T47D (cell line): ENCODE data around the gene COL4A2.
A peak's percentile ranks its signal among the peaks of the same experiment; 100 is the strongest.
"Not testable (repeated sequence)": the region's sequence is repeated elsewhere in the genome, so short reads cannot be mapped to it uniquely, and the experiment has no call there.

Experiments
- DNase-seq, 2 experiments: peaks; one replicate each; pipeline versions ENCODE4 v3.0.0 to v3.0.0-alpha.2; 2011 to 2012; ENCODE audit warnings: low read depth in 1 of 2, low spot score in 1 of 2
- JUND ChIP-seq: IDR thresholded peaks from 2 replicates; pipeline ENCODE4 v1.6.1; 2012; ENCODE audit warnings: low read depth
- in situ Hi-C: cut with HindIII; loops from 2 replicates; pipeline ENCODE4 v1.10.0; 2016; ENCODE audit warnings: low sequenced_read_pairs, low pct_unique_long_range_greater_than_20kb

COL4A2 gene

GRCh38 chr13:110446575-110446890 is 139.4 kb downstream of the COL4A2 start:
- peak in 1 of 2 experiments; percentile 73 for DNase-seq
- in situ Hi-C loops: no loop called here
- TF ChIP-seq JUND: no peak

GRCh38 chr13:110447058-110447511 is 140.0 kb downstream of the COL4A2 start:
- in situ Hi-C loops: no loop called here
- no peak for TF ChIP-seq JUND
- DNase-seq: peak in 1 of 2 experiments; percentile 44

DNA sequence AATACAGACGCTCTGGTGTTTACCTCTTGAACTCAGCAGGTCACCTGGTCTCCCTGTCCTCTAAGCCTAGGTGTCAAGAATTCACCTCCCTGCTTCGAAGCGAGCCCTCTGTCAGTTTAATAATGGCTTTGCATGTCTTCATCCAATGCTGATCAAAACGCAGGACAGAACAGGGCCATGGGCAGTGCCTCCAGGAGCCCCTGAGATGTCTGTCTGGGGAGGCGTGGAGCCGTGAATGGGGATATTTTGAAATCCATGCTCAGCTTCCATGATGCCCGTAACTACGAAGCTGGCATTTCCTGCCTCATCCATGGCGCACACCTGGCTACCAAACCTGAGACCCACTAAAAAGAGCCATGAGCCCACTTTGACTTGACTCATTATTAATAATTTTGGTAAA is 140.7 kb downstream of the COL4A2 start:
- no peak for DNase-seq
- no peak for TF ChIP-seq JUND
- in situ Hi-C loops: no loop called here

- TF ChIP-seq JUND: no peak; the same call in 1 of the 2 replicates
- in situ Hi-C loops: no loop called here
- DNase-seq: peak; percentile 57 to 97
Observed at GRCh38 chr13:110448230-110448629, 141.1 kb downstream of the COL4A2 start.

- in situ Hi-C loops: no loop called here
- TF ChIP-seq JUND: no peak
- DNase-seq: peak in 1 of 2 experiments; percentile 93
Observed at GRCh38 chr13:110448677-110449076, 141.6 kb downstream of the COL4A2 start.

DNA sequence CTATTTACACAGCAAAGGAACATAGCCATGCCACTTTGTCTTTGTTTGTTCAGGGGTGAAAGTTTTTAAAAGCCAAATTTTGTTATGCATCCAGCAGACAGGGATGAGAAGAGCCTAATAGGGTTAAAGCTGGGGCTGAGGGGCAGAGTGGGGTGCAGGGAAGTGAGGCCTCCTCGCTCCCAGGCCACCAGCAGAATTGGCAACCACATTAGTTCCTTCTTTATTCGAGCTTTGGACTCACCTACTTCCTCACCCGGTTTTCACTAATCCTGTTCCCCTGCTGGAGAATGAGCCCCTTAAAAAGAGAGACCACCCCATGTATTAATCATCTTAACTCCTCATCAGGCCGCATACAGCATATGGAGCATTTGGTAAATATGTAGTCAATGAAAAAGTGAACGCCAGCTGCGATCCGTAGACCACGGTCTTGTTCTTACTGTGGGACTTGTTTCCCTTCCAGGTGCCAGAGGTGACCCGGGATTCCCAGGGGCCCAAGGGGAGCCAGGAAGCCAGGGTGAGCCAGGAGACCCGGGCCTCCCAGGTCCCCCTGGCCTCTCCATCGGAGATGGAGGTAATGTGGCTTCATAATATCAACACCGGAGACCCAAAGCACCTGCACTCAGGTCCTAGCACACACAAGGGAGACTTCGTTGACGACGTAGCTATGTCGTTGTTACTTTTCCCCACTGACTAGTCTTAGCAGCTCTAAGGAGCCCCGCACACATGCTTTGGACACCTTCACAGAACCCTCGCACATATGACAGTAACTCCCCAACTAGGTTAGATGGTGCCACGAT is 142.3 kb downstream of the COL4A2 start:
- in situ Hi-C loops: no loop called here
- no peak for TF ChIP-seq JUND
- no peak for DNase-seq

DNA sequence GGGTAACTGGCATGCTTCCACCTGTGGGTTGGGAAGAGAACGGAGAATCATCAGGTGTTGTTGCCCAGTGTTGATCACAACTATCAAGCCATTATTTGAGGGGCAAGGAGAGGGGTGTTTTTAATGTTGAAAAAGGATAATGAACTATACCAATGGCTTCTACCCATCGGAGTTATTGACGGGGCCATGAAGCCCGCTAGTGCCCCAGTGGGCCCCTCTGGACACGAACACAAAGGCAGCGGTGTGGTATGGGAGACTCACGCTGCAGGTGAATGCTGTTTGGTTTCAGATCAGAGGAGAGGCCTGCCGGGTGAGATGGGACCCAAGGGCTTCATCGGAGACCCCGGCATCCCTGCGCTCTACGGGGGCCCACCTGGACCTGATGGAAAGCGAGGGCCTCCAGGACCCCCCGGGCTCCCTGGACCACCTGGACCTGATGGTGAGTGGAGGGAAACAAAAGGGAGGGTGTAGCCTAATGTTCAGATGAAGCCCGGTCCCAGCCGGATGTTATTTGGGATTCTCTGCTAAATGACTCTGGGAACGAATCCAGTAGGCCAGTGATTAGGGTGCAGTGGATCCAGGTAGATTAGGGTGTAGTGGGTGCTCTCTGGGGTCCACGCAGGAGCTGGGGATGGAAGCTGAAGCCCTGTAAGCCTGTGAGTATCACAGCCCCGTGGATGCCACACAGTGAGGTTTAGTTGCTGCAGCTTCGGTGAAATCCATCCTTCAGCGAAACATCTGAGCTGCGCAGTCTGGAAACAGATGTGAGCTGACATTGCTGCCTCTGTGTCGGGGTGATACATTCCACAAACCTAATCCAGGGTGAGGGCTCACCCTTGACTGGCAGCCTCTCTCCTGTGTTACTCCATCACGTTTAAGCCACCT is 143.2 kb downstream of the COL4A2 start:
- DNase-seq: no peak
- no peak for TF ChIP-seq JUND
- in situ Hi-C loops: no loop called here

DNA sequence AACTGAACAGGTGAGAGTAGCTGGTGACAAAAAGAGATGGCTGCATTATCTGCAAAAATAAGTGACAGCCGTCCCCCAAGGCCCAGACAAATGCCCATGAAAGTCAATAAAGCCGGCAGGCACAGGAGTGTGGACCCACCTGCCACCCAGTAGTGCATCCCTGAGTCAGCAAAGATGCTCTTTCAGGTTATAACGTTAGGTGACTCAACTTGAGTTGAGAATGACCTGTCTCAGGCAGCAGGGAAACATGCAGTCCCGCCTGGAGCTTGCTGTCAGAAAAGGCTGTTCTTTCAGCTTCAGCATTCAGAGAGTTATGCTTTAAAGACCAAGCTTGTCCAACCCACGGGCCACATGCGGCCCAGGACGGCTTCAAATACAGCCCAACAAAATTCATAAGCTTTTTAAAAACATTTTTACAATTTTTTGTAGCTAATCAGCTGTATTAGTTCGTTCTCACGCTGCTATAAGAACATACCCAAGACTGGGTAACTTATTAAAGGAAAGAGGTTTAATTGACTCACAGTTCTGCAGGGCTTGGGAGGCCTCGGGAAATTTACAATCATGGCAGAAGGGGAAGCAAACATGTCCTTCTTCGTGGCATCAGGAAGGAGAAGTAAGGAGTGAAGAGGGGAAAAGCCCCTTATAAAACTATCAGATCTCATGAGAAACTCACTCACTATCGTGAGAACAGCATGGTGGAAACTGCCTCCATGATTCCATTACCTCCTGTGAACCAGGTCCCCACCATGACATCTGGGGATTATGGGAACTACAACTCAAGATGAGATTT is 144.1 kb downstream of the COL4A2 start:
- in situ Hi-C loops: no loop called here
- no peak for TF ChIP-seq JUND
- DNase-seq: no peak

DNA sequence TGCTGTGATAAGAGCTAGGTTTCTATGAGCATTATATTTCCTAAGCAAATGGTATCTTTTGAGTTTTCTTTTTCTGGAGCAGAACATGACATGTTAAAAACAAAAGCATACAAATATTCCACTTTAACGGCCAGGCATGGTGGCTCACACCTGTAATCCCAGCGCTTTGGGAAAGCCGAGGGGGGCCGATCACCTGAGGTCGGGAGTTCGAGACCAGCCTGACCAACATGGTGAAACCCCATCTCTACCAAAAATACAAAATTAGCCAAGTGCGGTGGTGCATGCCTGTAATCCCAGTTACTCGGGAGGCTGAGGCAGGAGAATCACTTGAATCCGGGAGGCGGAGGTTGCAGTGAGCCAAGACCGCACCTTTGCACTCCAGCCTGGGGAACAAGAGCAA is 146.0 kb downstream of the COL4A2 start:
- in situ Hi-C loops, DNase-seq: not testable (repeated sequence)

DNA sequence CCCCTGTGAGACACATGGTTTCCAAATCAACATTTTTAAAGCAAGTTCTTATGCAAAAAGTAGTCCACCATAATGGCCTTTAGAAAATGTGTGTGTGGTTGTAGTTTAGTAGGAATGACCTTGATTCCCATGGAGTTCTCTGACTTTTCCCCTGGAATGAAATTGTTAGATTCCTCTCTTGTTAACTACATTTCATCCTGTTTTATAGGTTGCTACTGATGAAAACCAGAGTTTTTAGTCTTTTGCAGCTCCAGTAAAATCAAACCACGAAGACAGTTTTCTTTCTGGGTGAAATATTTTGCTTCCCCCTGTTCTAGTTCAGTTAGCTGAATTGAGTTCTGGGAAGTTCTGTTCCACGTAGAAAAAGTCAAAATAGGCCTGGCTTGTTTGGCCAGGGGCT is 146.7 kb downstream of the COL4A2 start:
- no peak for TF ChIP-seq JUND
- DNase-seq: no peak
- in situ Hi-C loops: no loop called here

DNA sequence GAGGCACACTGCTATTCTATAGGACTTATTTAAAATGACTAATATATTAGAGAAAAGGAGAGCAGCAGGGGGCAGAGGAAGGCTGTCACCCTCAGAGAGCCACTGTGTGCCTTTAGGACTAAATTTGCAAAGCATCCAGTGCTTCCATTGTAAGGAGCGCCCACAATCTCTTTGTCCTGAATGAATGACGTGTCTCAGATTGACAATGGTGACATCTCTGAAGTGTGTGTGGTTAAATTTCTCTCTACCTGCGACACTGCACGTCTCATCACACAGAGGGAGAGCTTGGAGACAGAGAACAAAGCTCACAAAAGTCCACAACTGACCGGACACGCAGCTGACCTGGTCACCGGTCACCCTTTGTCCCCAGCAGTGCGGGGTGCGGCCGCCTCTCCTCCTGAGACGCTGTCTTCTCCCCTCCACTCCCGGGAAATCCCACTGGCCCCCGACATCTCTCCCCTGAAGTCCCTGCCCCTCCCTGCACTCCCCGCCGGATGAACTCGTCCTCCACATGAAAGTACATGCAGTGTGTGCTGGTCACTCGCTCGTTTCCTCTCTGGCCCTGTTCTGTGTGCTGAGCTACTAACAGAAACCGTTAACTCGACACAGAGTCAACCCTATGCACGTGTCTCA is 147.3 kb downstream of the COL4A2 start:
- no peak for DNase-seq
- TF ChIP-seq JUND: no peak
- in situ Hi-C loops: no loop called here

DNA sequence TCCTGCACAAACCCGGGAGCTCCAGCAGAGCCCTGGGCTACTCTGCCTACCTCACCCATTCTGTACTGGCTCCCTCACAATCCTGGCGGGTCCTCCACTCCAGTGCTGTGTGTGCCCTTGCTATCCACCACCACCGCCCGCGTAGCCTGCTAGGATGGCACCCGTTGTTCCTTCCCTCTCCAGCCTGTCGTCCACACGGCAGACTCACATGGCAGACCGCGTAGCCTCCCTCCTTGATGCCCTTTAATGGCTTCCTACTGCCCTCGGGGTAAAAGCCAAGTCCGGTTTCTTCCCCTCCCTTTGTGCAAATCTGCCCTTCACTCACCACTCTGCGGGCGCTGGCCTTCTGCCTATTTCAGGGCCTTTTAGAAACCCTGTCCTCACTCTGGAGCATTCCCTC is 147.9 kb downstream of the COL4A2 start:
- DNase-seq: peak in 1 of 2 experiments; percentile 32
- no peak for TF ChIP-seq JUND
- in situ Hi-C loops: no loop called here
